Renal cortical epithelial cell (primary cell): ENCODE results near the gene EDC3. TPM values are rescaled to one million over a fixed set of nuclear protein-coding genes. Genes with fewer than 3 reads are reported as not detected.
"Not testable (repeated sequence)": the region's sequence is repeated elsewhere in the genome, so short reads cannot be mapped to it uniquely, and the experiment has no call there.

Experiments
- DNase-seq: peaks from one replicate; pipeline ENCODE4 v3.0.0-alpha.2; 2011; ENCODE audit warnings: low read depth
- total RNA-seq: library from RNA; depleted of rRNA; stranded (reverse); fragments of >200 nt; gene quantifications from 2 replicates; pipeline ENCODE4 v1.2.3, GENCODE V29; 2014

The EDC3 gene
- total RNA-seq, 1 donor from 2014 or later: 16.5 TPM

DNA sequence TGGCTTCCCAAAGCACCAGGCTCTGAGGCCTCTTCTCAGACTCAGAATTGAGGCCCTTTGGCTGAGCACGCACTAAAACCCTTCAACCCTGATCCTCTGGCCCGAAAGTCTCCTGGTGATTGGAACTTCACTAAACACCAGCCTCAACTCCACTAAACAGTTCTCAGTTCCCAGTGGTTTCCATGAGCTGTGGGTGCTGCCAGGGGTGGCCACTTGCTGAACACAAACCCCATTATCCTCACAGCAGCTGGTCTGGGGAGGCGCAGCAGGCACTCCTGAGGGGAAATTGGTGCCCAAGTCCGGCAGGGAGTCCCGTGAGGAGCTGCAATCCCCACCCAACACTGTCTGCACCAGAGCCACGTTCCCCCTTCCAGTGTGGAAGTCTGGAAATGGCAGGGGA, 84.0 kb downstream of the EDC3 start:
- DNase-seq: no peak

DNA sequence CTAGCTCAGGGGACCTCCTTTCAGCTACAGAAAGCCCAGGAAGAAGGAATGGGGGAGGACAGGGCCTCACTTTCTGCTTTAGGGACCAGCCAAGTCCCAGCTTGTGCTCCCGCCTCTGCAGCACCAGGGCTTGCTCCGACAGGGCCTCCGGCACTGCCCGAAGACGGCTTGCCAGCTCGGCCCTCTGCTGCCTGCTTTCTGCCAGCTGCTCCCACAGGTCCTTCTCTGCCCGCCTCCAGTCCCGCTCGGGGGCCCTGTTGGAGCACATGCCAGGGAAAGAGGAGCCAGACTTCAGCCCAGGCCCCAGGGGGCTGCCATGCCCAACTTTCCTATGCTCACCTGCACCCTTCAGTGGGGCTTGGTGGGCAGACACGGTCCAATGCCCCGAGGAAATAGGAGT, 84.5 kb downstream of the EDC3 start:
- no peak for DNase-seq

DNA sequence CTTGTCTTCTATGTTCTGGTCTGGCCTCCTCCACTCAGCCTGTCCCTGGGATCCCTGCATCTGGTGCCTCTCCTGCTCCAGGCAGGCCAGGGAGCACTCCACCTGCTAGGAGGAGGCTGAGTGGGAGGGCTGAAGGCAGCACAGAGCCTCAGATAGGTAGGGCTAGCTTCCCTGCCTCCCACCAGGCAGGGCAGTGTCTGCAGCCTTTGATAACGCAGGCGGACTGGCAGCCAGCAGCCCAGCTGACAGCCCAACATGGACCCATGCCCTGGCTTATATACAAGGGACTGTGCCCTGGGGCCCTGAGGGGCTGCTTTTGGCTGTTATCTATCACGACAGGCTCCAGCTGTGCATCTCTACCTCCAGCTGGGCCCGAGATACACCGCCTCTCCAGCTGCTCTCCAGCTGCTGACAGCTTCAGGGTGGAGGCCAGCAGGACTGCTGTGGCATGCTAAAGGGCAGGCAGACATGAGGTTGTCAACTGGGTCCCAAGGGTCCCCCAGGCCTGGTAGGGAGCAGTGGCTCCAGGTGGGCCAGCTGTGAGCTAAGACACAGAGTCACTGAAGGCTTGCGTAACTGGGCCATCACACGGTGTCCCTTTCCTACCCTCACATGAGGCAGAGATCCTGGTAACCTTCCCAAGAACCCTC, 85.4 kb downstream of the EDC3 start:
- no peak for DNase-seq

DNA sequence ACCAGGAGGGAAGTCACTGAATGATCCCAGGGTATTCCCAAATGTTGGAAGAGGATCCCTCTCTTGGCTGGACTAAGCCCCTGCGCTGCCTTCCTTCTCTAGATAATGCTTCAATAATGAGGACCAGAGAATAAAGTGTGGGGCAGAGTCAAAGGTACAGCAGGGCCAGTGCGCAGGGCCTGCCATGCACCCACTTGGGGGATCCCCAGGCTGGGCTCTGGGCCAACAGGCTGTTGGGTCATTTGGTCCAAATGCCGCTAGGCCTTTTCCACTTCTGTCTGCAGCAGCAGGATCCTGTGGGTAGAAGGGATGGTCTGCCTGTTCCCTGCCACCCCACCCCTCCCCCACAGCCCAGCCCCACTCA, 85.9 kb downstream of the EDC3 start:
- no peak for DNase-seq

DNA sequence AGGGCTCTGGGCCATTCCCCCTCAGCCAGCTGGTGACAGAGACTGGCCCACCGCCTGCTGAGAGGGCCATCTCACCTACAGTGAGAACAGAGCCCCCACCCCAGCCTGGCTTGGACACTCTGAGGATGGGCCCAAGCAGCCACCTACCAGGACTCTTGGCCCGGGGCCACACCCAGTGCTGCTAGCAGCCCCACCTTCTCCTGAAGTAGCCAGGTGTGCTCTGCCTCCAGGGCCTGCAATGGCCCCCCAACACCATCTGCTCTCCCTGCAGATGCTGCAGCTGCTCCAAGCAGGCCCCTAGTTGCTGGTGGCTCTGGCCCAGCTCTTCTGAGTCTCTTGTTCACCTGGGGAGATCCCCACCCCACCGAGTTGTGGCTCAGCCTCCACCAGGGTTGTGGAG, 87.0 kb downstream of the EDC3 start:
- no peak for DNase-seq

DNA sequence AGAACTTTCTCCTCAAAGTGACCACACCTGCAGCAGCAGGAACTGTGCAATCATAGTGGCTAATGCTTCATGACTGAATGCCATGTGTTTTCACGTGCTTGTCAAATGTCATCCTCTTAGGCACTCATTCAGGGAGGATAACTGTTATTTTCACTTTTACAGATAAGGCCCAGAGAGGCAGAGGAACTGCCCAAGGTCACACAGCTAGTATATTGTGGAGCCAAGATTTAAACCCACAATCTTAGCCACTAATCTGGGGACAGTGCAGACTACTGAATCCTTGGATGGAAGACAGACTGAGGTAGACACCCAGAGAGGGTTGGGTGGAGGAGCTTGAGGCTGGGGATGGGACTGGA, 90.1 kb downstream of the EDC3 start:
- no peak for DNase-seq

DNA sequence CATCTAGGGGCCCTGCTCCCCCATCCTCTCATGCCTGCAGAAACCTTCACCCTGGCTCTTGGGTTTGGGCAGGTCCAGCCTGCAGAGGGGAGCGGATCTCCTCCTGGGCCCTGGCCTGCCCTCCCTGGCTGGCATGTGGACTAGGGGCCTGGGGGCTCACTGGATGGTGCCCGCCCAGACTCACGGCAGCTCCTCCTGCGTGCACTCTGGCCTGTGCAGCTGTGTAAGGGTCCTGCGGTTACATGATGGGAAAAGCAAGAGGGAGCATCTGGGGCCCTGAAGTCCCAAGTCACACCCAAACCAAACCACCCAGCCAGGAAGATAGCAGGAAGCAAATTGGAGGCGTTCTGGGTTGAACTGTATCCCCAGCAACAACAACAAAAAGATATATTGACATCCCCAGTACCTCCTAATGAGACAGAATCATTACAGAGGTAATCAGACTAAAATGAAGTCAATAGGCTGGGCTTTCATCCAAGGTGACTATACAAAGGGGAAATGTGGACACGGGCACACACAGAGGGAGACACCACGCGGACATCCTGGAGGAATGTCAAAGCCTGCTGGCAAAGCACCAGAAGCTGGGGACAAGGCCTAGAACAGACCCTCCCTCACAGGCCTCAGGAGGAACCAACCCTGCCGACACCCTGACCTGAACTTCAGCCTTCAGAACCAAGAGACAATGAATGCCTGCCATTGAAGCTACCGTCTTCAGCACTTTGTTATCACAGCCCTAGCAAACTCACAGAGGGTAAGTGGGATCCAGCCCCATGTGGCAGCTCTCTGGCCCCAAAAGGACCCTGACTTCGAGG, 90.6 kb downstream of the EDC3 start:
- no peak for DNase-seq

DNA sequence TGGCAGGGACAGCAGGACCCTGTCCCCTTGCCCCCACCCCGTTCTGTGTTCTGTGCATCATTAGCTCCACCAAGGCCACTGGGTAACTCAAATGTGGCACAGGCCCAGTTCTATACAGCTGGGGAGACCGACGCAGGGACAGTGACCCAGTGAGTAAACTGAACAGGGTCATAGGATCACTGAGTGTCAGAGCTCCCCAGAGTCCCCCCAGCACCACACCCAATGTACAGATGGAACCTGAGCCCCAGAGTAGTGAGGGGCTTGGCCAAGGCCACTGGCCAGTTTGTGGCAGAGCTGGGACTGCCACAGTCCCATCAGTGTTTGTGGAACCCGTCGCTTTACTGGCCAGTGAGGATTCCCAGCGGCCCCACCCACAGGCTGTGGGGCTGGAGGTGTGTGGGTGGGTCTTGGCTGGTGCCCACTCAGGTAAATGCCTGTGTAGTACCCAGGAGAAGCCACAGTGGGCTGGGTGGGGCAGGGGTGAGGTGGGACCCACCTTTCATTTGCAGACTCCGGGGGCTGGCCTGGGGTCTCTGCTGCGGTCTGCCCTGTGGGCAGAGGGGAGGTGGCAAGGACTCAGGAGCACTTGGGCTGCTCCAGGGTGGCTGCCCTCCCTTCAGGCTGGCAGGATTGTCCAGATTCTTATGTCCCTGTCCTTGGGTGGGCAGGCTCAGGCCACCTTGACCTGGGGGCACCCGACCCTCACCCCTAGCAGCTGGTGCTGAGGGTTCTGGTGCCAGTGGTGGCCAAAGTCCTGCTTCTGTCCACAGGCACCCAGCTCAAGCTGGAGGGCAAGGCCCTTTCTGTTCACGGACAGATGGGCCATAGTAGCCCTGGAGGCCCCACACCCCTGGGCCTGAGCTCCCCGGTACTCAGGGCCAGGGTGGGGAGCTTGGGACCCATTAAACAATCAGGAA, 91.8 kb downstream of the EDC3 start:
- DNase-seq: no peak

DNA sequence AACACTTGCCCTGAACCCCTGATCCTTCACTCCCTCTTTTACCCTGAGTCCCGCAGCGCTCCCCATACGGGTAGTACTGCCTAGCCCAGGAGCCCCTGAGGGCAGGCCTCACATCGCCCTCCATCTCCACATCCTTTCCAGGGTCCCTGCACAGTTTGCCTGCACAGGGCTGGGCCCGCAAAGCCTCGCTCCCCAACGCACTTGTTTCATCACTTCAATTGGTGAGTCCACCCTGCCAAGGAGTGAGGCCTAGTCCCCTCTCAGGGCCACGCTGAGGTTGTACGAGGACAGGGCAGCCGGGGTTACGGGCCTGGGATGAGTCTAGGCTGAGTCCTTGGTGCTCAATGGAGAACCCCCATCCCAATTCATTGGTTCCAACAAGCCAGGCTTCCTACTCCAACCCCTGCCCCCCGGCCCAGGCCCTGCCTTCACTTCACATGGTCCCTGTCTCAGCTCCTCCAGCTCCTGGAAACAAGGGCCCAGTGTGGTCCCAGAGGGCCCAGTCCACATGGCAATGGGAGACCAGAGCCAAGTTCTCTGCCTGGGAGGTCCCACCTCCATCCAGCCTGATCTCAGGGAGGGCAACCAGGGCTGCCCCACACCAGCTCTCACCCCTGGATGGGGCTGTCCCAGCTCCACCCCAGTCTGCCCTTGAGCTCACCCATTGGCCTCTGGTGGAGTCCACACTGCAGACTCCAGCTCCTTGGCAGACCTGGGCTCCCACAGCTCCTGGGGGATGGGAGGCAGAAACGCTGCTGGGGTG, 92.6 kb downstream of the EDC3 start:
- no peak for DNase-seq

DNA sequence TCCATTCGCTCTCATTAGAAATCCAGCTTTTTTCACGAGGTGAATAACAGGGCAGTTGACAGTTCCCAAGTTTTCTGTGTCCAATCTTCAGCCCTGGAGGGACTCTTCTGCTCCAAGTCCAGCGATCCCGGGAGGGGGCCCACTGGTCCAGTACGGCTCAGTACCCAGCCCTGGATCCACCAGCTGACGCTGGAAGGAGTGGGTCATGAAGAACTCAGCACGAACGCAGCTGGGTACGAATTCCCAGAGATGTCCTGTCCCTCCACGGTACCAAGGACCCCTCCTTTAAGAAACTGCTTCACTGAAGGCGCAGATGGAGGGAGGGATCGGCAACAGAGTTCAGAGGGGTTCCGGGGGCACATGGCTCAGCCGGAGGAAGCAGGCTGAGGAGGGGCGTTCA, 96.7 kb downstream of the EDC3 start:
- no peak for DNase-seq

DNA sequence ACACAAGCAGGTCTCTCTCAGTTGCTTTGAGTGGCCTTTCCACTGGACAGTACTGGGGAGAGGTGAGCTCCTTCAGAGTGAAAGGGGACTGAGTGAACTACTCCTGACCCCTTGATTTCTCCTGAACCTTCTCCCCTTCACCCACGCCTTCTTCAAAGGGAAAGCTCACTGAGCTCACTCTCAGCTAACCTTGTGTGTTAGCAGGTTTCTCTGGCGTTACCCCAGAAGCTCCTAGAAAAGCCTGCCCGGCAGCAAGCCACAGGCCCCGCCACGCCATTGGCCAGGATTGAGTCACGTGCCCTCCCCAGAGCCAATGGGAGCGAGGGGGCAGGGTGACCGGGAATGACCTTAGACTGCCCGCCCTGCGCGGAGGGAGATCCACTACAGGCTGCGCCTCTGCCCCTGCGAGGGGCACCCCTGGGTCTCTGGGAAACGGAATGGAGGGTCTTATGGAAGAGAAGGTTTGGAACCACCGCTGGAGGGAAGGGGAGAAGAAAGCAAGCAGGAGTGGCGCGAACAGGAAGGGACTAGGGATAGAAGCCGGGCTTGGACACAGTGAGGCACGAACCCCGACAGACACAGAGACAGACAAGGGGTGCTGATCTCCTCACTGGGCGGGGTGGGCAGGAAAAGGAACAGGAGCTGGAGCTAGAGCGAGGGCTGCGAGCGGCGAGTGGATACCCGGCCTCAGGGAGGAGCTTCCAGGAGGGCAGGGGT, 97.5 kb downstream of the EDC3 start:
- DNase-seq: peak; percentile 81

DNA sequence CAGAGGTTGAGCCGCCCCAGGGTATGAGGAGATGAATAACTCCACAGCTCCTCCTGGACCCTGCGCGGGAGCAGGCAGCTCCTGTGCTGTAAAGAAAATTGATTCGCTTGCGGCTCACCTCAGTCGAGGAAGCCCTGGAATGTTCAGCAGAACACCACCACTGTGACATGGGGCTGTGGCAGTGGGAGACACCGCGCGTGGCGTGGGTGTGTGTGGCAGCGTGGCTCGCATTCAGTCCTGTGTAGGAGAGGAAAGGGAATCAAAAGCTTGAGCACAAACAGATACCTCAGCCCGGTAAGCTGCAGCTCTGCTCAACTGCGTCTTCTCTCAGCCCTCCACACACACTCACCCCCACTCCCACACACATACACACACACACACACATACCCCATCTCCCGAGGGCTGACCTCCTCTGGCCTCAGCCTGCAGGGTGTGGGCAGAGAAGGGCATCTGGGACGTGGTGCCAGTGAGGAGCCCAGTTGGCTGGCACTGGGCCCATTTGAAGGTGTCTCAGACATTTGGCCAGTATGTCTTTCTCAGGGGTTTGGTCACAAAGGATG, 98.6 kb downstream of the EDC3 start:
- not testable (repeated sequence) for DNase-seq

DNA sequence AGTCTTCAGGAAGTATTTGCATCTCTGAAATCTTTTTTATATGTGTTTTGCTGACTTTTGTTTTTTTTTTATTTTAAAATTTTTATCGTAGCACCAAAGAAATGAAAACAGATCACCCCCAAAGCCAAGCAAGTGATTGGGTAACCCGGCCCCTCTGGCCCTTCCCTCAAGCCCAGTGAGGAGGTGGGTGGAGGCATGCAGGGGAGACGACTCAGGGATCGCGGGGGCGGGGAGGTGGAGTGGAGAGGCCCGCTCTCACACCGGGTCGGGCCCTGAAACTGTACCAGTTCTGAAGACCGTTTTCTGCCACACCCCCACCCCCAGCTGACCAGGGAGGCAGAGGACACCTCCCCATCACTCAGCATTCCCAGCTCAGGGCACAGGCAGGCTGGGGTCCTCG, 99.1 kb downstream of the EDC3 start:
- not testable (repeated sequence) for DNase-seq

DNA sequence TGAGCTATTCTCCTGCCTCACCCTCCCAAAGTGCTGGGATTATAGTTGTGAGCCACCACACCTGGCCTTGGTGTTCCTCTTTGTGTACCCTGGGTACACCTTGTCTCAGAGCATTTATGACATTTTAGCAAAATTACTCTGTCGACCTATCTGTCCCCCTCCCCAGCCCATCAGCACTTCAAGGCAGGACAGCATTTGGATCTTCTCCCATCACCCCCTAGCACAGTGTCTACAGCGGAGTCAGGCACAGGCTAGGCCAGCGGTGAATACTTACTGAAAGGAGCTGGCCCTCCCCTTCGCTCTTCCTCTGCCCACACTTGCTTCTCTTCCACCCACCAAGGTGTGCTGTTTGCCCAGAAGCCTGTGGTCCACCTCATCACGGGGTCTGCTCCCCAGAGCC, 100.6 kb downstream of the EDC3 start:
- no peak for DNase-seq

DNA sequence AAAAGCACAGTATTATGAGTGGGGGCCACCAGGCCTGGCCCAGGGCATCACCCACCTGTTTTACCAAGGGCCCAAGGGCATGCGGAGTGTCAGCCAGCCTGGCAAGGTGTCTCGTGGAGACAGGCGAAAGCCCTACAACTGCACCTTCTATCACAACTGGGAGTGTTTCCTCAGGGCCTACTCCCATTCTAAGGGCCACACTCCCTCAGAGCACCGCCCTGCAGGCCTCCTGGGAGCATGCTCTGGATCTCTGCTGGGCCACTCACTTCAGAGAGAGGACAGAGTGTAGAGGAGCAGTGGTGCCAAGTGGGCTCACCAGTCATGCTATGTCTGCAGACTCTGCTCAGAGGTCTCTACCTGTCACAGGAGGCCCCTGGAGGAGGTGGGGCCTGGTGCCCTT, 101.4 kb downstream of the EDC3 start:
- DNase-seq: no peak

DNA sequence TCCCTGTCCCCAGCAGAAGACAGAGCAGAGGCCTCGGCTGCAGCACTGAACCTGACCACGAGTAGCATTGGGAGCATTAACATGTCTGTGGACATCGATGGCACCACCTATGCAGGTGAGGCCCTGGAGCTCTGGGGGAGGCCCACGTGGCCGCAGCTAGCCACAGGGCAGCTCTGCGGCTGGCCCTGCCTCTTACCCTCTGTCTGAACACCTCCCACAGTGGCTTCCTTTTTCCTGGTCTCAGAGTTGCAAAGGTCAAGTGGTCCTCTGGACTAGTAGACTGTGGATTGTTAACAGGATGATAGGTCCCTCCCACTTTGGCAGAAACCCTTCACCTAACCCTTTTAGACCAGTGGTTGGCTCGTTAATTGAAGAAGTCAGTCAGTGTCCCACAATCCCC, 102.7 kb downstream of the EDC3 start:
- DNase-seq: no peak

DNA sequence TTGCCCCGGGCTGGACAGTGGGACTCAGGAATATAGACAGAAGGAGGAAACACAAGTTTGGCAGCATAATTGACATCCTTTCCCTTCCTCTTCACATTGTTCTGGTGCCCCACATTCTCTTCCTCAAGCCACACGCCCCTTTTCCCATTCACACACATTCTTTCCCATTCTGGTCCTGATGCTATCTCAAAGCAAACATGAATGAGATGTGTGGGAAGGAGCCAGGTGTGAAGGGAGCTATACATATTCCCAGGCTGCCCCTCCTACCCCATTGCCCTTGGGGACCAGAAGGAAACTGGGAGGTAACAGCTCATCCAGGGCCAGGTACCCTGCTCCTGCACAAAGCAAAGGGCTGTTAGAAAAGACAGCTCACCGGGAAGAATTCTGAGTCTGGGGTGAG, 103.6 kb downstream of the EDC3 start:
- no peak for DNase-seq

DNA sequence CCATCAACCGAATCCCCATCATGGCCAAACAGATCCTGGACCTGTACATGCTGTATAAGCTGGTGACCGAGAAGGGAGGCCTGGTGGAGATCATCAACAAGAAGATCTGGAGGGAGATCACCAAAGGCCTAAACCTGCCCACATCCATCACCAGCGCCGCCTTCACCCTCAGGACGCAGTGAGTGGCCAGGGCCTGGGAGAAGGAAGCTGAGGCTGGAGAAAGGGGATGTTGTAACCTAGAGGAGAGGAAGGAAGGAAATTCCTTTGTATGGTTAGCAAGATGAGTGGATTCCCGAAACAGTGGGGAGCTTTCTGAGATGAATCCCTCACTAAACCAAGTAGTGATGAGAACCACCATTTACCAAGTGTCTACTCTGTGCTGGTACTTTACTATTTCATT, 106.0 kb downstream of the EDC3 start:
- no peak for DNase-seq

DNA sequence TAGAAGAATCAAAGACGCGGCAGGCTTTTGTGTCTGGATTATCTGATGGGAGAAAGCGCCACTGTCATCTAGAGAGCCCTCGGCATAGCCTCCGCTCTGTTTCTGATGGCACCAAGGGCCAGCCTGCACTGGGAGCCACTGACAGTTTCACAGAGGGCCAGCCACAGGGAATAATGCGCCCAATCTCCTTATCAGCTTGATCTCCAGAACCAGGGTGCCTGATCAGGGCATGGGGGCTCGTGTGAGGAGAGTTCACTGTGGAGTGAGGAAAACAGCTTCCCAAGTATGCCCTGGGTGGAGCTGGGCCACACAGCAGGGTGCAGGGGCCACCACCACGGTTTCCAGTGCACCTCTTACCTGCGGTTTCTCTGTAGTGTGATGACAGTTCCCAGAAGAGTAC, 110.0 kb downstream of the EDC3 start:
- DNase-seq: no peak

DNA sequence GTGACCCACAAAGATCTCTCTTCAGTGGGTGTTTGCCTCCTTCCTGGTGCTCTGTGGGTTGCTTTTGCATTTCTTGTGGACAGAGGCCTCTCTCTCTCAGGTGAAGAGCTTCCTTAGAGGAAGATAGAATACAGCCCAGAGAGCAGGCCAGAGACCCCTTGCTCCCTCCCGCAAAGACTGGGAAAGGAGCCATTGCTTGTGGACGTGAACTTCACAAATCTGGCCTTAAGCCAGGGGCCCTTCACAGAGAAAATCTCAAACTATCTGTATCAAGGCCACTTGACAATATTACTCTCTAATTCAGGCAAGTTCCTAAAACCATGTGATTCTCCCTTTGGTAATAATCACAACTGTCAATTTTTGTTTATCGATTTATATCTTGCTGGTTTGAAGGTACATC, 110.6 kb downstream of the EDC3 start:
- DNase-seq: no peak

DNA sequence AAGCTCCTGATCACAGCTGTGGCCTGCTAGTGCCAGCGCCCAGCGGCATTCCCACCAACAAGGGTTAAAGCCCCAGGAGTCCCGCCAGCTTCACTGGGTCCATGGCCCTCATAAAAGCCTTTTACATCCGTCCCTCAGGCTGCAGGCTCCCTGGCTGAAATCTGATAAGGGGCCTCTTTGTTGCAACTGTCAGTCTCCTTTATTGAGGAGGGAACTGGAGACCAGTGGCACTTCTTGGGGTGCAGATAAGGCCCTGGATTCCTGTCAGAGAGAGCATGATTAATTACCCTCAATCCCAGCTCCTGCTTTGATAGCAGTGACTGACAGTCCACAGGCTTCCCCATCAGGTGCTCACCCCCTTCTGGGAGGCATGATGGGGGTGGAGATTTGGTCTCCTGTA, 111.0 kb downstream of the EDC3 start:
- no peak for DNase-seq
